A172 (cell line): ENCODE data around the gene RFLNA. TPM values are rescaled to one million over a fixed set of nuclear protein-coding genes. Genes with fewer than 3 reads are reported as not detected.

Source experiments
- DNase-seq: peaks from one replicate; pipeline ENCODE4 v3.0.0-alpha.2; 2015; ENCODE audit warnings: low spot score
- total RNA-seq: library from RNA; depleted of rRNA; stranded (reverse); fragments of >200 nt; shearing (Covaris generic); gene quantifications from 2 replicates; pipeline ENCODE4 v1.2.3, GENCODE V29; 2014

RFLNA gene
- total RNA-seq, 1 experiment from 2014 or later = not detected

GRCh38 chr12:124303579-124304313 lies 8.9 kb downstream of the RFLNA start:
- DNase-seq = no peak

- no peak for DNase-seq
Measured at GRCh38 chr12:124304314-124304790, 9.5 kb downstream of the RFLNA start.

- no peak for DNase-seq
Measured at GRCh38 chr12:124305136-124305535, 10.2 kb downstream of the RFLNA start.

DNA sequence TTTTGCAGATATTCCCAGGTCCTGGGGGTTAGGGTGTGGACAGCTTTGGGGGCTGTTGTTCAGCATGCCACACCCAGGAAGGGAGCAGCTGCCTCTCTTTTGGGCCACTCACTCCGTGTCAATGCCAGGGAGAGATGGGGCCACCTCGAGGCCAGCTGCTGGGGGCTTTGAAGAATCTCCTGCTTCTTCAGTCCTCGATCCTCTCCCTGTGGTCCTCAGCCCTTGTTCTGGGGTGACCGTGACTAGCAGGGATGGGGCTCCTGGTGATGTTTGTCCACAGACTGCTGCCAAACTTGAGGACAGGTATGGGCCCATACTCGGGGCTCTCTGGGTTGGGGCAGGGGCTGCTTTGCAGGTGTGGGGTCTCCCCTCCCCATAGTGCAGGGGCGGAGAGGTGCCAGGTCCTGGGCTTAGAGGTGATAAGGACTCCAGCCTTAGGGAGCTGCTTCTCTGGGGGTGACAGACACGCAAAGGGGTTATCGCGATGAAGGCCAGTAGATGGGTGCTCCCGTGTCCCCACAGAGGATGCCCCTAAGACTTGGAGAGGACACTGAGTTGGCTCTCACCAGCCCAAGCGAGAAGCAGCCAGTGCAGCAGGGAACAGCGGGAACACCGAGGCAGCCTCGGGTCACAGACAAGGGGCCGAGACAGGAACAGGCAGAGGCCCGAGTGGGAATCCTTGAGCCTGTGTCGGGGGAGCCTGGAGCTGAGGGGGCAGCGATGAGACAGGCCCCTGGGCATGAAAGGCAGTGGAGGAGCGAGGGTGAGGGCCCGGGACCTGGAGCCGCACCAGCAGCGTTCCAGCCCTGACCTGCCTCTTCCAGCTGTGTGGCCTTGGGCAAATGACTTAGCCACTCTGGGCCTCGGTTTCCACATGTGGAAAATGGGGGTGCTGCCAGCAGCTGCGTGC lies 11.1 kb downstream of the RFLNA start:
- DNase-seq = no peak

DNA sequence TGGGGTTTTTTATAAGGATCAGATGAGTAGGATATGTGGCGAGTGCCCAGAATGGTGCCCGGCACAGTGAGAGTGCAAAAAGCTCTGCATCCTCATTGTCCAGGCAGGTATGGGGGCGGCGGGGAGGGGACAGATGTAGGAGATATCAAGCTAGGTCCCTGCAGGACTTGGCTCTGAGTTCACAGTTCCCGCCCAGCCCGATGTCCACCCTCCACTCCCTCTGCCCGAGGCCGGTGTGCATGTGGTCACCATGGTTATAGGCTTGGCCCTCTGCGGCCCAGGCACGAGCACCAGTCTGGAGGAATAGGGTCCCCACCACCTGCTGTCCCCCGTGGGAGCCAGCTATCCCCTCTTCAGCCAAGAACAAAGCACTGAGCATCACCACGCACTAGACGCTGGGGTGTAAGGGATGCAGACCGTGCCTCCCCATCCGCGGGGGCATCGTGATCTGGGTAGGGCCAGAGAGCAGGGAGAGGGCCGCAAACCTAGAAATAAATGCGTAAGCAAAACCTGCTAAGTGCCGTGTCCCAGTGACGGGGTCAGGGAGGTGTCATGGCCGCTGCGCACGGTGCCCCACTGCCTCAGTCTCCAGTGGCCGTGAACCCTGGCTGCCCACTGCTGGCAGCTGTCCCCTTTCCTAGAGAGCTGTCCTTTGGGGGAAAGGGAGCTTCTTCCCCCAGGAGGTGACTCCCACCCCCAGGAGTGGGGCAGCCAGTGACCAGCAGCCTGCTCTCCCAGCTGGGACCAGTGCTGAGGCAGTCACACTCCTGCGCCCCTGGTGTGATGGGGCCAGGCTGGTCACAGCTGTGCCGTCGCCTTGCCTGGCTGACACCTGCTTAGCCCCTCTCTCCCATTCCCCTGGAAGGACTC lies 12.0 kb downstream of the RFLNA start:
- no peak for DNase-seq

- no peak for DNase-seq
Measured at GRCh38 chr12:124307556-124307825, 12.6 kb downstream of the RFLNA start.

- no peak for DNase-seq
Measured at GRCh38 chr12:124308741-124309140, 13.8 kb downstream of the RFLNA start.

DNA sequence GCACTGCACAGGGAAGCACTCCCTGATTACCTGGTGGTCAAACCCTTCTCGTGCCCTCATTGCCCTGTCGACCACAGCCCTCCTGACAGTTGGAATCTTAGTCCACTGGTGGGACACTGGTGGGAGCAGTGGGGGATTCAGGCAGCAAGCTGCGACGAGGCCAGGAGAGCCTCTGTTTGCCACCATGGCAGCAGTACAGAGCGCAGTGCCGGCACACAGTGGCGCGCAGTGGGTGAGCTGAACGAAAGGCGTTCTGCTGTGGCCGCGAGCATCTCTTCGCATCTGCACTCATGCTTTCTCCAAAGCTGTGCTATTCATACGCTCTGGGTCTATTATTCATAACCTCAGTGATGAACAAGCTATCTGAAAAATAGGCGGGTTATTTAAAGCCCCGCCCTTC lies 14.3 kb downstream of the RFLNA start:
- no peak for DNase-seq

GRCh38 chr12:124309744-124310143 lies 14.9 kb downstream of the RFLNA start:
- no peak for DNase-seq

DNA sequence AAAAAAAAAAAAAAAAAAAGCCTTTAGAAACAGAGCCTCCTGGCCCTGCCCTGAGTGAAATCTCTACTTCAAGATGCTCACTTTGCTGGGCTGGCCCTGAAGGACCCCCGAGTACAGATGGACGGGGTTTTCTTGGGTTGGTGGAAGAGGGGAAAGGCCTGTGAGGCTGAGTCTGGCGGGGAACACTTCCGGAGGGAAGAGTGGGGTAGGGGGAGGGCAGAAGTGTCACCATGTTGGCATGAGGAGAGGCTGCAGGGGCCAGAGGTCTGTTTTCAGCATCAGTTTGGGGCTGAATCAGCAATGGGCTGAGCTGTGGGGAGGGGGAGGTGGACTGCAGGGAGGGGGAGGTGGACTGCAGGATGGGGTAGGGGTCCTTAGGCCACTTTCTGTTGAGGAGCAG lies 15.3 kb downstream of the RFLNA start:
- no peak for DNase-seq

GRCh38 chr12:124310785-124311184 lies 15.9 kb downstream of the RFLNA start:
- no peak for DNase-seq

- DNase-seq = no peak
Measured at GRCh38 chr12:124311292-124312109, 16.6 kb downstream of the RFLNA start.

DNA sequence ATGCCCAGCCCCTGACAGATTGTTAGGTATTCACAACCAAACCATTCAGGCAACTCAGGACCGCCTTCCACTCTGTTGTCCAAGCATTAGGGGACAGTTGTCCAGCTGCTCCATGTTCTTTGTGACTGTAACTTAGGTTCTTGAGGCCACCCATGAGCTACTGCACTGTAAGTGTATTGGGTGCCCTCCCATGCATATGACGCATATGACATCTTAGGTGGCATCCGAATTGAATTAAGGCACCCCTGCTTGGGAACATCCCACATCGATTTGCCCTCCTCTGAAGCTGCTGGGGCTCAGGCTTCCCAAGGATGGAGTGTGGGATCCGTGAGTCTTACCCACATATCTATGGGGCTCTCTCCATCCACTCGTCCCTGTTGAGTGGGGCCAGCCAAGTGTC lies 17.7 kb downstream of the RFLNA start:
- no peak for DNase-seq

GRCh38 chr12:124314207-124314606 lies 19.3 kb downstream of the RFLNA start:
- no peak for DNase-seq

DNA sequence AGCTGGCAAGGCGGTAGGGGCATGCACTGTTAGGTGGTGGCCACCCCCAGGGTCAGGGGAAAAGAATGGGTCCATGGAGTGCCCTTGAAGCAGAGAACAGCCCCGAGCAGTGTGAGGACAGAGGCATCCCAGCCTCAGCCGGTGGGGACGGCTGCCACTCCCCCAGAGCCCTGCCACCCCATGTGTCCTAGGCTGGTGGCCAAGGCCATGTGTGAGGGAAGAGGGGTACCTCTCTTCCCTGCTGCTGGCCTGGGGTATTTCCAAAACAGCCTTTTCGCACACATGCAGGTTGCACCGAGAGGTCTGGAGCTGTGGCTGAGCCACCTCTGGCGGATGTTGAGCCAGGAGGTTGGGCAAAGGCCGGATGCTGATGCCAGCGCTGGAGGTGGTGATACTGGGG lies 19.9 kb downstream of the RFLNA start:
- no peak for DNase-seq

- DNase-seq = no peak
Measured at GRCh38 chr12:124315372-124316044, 20.6 kb downstream of the RFLNA start.

GRCh38 chr12:124316257-124316900 lies 21.5 kb downstream of the RFLNA start:
- no peak for DNase-seq

GRCh38 chr12:124317400-124317799 lies 22.5 kb downstream of the RFLNA start:
- no peak for DNase-seq

DNA sequence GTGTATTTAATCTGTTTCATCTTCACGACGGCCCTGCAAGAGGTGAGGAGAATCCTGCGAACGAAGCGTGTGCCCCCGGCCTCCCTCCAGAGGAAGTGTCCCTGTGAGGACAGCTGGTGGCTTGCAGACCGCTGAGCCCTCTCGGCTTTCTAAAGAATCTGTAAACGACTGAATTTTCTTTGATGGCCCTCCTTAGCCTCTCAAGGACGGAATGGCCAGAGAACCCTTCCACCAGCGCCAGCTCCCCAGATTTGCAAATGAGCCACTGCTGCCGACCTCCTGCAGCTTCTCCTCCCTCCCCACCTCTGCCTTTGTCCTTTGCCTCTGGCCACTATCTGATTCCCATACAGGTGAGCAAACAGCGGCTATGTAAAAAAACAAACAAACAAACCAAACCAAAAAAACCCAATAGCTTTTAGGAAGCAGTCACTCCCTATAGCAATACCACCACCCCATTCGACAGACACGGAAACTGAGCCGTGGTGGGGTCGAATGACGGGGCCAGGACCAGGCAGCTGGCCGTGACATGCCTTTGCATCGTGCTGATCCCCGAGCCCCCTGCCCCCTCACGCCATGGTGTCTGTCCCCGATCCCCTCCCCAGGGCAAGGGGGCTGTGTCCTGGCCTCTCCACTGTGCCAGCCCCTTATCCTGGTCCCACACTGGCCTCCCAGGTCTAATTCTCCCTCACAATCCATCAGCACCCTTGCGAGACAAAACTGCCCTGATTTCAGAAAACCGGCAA lies 23.6 kb downstream of the RFLNA start:
- DNase-seq = no peak
